Karpas-422 (cell line): ENCODE measurements around the gene LSMEM2. TPM values are rescaled to one million over a fixed set of nuclear protein-coding genes. Genes with fewer than 3 reads are reported as not detected.
"Not testable (repeated sequence)": the region's sequence is repeated elsewhere in the genome, so short reads cannot be mapped to it uniquely, and the experiment has no call there.

Source experiments
- DNase-seq: peaks from one replicate; pipeline ENCODE4 v3.0.0-alpha.2; 2015
- H2AFZ ChIP-seq: fragments of 200-600 bp; sonication (generic); 2 replicates; pipeline ENCODE4 v1.6.1; 2014; ENCODE audit warnings: antibody characterized with exemption, low read length, mixed read lengths
- H3K27ac ChIP-seq: fragments of 200-600 bp; sonication (generic); 2 replicates; pipeline ENCODE4 v1.5.1; 2014; ENCODE audit warnings: mild to moderate bottlenecking, low read length, moderate library complexity
- H3K27me3 ChIP-seq: fragments of 200-600 bp; sonication (generic); 2 replicates; pipeline ENCODE4 v1.6.1; 2014; ENCODE audit warnings: low read length, mixed read lengths
- H3K36me3 ChIP-seq: fragments of 200-600 bp; sonication (generic); 2 replicates; pipeline ENCODE4 v1.6.1; 2014; ENCODE audit warnings: low read length, mixed read lengths; ENCODE audit not compliant: insufficient read depth
- H3K4me1 ChIP-seq: fragments of 200-600 bp; sonication (generic); 2 replicates; pipeline ENCODE4 v1.6.1; 2014; ENCODE audit warnings: mild to moderate bottlenecking, low read length, mixed read lengths
- H3K4me2 ChIP-seq: fragments of 200-600 bp; sonication (generic); 2 replicates; pipeline ENCODE4 v1.6.1; 2014; ENCODE audit warnings: low read length, low read depth, mild to moderate bottlenecking; ENCODE audit not compliant: poor library complexity, severe bottlenecking
- H3K4me3 ChIP-seq: fragments of 200-600 bp; sonication (generic); 2 replicates; pipeline ENCODE4 v1.5.1; 2014; ENCODE audit warnings: mild to moderate bottlenecking, antibody characterized with exemption, low read length, mixed read lengths
- H3K79me2 ChIP-seq: fragments of 200-600 bp; sonication (generic); 2 replicates; pipeline ENCODE4 v1.6.1; 2014; ENCODE audit warnings: mild to moderate bottlenecking, low read length, mixed read lengths
- H3K9ac ChIP-seq: fragments of 200-600 bp; sonication (generic); 2 replicates; pipeline ENCODE4 v1.6.0; 2014; ENCODE audit warnings: low read length
- H3K9me2 ChIP-seq: fragments of 200-600 bp; sonication (generic), shearing (Covaris generic); replicated peaks from 2 replicates; pipeline ENCODE4 v1.6.0; 2014; ENCODE audit warnings: mild to moderate bottlenecking, low read length, moderate library complexity; ENCODE audit not compliant: insufficient read depth
- H3K9me3 ChIP-seq: fragments of 300-700, 200-600 bp; sonication (generic); 2 replicates; pipeline ENCODE4 v1.6.1; 2014; ENCODE audit warnings: low read length, mixed read lengths
- H4K20me1 ChIP-seq: fragments of 200-600 bp; sonication (generic); 2 replicates; pipeline ENCODE4 v1.6.1; 2014; ENCODE audit warnings: mild to moderate bottlenecking, antibody characterized with exemption, low read length, low read depth; ENCODE audit not compliant: insufficient read depth
- total RNA-seq: library from RNA; depleted of rRNA; stranded (reverse); fragments of >200 nt; shearing (Covaris generic); gene quantifications from 2 replicates; pipeline ENCODE4 v1.2.3, GENCODE V29; 2014; ENCODE audit warnings: low replicate concordance

The LSMEM2 gene
- total RNA-seq, 1 experiment from 2014 or later: not detected

DNA sequence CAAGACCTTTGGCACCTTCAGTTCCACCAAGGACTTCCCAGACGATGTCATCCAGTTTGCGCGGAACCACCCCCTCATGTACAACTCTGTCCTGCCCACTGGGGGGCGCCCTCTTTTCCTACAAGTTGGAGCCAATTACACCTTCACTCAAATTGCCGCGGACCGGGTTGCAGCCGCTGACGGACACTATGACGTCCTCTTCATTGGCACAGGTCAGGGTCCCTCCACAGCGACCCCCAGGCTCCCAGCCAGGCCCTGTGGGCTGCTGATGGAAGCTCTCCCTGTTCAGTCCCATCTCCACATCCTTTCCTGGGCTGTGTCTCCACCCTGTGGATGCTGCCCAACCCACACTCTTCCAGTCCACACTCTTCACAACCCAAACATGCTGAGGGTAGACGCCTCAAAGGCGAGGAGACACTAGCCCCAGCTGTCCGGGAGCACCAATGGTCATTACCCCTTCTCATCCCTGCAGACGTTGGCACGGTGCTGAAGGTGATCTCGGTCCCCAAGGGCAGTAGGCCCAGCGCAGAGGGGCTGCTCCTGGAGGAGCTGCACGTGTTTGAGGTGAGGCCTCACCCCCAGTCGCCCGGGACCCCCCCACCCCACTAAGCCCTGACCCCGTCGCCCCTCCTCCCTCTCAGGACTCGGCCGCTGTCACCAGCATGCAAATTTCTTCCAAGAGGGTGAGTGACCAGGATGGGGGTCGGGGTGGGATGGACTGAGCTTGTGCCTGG, 4.3 kb upstream of the LSMEM2 start:
- Histone ChIP-seq H4K20me1 (no peaks in the 10 kb centered on the region), H3K27ac (no peak overlapping the region), H3K27me3 (no peaks in the 10 kb centered on the region), H3K36me3 (no peaks in the 10 kb centered on the region), H3K4me3 (no peak overlapping the region), H3K9me2 (no peaks in the 10 kb centered on the region), H3K9me3 (no peaks in the 10 kb centered on the region), H3K79me2 (no peaks in the 10 kb centered on the region), H3K4me1 (peaks cover 3% of the 10 kb centered on the region), H3K4me2 (no peak overlapping the region), H3K9ac (no peak overlapping the region), H2AFZ (no peak overlapping the region)
- DNase-seq: peak; percentile 93

DNA sequence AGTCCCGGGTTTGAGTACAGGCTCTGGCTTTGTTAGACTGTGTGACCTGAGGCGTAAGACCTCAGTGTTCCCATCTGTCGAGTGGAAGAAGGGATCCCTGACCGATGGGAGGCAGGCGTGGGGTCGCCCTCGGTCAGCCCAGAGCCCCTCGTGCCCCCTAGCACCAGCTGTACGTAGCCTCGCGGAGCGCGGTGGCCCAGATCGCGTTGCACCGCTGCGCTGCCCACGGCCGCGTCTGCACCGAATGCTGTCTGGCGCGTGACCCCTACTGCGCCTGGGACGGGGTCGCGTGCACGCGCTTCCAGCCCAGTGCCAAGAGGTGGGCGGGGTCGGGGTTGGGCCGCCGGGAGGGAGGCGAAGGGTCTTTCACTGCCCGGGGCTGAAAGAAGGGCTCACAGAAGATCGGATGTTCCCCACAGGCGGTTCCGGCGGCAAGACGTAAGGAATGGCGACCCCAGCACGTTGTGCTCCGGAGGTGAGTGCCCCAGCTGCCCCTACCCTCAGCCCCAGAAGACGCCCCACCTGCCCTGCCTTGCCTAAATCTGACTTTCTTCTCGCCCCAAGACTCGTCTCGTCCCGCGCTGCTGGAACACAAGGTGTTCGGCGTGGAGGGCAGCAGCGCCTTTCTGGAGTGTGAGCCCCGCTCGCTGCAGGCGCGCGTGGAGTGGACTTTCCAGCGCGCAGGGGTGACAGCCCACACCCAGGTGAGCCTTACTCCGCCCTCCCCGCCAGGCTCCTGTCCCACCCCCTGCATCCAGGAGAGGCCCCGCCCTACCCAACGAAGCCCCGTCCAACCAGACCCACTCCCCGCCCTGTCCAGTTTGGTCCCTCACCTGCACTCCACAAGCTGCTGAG, 3.5 kb upstream of the LSMEM2 start:
- peaks cover 3% of the 10 kb centered on the region for H3K4me1 ChIP-seq
- no peaks in the 10 kb centered on the region for H3K27me3 ChIP-seq
- H3K79me2 ChIP-seq: no peaks in the 10 kb centered on the region
- H3K9me2 ChIP-seq: no peaks in the 10 kb centered on the region
- H3K9ac ChIP-seq: no peak overlapping the region
- no peak overlapping the region for H2AFZ ChIP-seq
- no peaks in the 10 kb centered on the region for H4K20me1 ChIP-seq
- no peak overlapping the region for H3K4me3 ChIP-seq
- no peak overlapping the region for H3K27ac ChIP-seq
- no peak for DNase-seq
- no peaks in the 10 kb centered on the region for H3K9me3 ChIP-seq
- no peak overlapping the region for H3K4me2 ChIP-seq
- no peaks in the 10 kb centered on the region for H3K36me3 ChIP-seq

DNA sequence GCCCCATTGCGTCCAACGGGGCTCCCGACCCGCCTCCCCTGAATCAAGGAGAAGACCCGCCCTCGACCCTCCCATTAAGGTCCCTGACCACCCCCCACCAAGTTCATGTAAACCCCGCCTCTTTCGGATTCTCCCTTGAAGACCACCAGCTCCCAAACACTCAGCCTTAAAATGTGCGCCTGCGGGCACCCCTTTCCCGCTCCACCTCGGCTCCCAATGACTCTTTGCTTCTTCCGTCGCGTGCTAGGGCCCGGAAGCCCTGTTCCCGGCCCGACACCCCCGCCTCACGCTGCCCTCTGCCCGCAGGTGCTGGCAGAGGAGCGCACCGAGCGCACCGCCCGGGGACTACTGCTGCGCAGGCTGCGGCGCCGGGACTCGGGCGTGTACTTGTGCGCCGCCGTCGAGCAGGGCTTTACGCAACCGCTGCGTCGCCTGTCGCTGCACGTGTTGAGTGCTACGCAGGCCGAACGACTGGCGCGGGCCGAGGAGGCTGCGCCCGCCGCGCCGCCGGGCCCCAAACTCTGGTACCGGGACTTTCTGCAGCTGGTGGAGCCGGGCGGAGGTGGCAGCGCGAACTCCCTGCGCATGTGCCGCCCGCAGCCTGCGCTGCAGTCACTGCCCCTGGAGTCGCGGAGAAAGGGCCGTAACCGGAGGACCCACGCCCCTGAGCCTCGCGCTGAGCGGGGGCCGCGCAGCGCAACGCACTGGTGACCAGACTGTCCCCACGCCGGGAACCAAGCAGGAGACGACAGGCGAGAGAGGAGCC, 2.7 kb upstream of the LSMEM2 start:
- no peak for DNase-seq
- Histone ChIP-seq H3K9me2 (no peaks in the 10 kb centered on the region), H4K20me1 (no peaks in the 10 kb centered on the region), H3K4me3 (no peak overlapping the region), H3K36me3 (no peaks in the 10 kb centered on the region), H3K79me2 (no peaks in the 10 kb centered on the region), H3K9ac (no peak overlapping the region), H3K27ac (no peak overlapping the region), H3K27me3 (no peaks in the 10 kb centered on the region), H3K9me3 (no peaks in the 10 kb centered on the region), H3K4me2 (no peak overlapping the region), H3K4me1 (peaks cover 3% of the 10 kb centered on the region), H2AFZ (no peak overlapping the region)

DNA sequence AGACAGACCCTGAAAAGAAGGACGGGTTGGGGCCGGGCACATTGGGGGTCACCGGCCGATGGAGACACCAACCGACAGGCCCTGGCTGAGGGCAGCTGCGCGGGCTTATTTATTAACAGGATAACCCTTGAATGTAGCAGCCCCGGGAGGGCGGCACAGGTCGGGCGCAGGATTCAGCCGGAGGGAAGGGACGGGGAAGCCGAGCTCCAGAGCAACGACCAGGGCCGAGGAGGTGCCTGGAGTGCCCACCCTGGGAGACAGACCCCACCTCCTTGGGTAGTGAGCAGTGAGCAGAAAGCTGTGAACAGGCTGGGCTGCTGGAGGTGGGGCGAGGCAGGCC, 2.2 kb upstream of the LSMEM2 start:
- Histone ChIP-seq H3K9me3 (no peaks in the 10 kb centered on the region), H3K27me3 (no peaks in the 10 kb centered on the region), H3K4me1 (peaks cover 3% of the 10 kb centered on the region), H3K79me2 (no peaks in the 10 kb centered on the region), H4K20me1 (no peaks in the 10 kb centered on the region), H3K9me2 (no peaks in the 10 kb centered on the region), H3K27ac (no peak overlapping the region), H3K9ac (no peak overlapping the region), H3K36me3 (no peaks in the 10 kb centered on the region), H3K4me2 (no peak overlapping the region), H2AFZ (no peak overlapping the region), H3K4me3 (no peak overlapping the region)
- DNase-seq: no peak

DNA sequence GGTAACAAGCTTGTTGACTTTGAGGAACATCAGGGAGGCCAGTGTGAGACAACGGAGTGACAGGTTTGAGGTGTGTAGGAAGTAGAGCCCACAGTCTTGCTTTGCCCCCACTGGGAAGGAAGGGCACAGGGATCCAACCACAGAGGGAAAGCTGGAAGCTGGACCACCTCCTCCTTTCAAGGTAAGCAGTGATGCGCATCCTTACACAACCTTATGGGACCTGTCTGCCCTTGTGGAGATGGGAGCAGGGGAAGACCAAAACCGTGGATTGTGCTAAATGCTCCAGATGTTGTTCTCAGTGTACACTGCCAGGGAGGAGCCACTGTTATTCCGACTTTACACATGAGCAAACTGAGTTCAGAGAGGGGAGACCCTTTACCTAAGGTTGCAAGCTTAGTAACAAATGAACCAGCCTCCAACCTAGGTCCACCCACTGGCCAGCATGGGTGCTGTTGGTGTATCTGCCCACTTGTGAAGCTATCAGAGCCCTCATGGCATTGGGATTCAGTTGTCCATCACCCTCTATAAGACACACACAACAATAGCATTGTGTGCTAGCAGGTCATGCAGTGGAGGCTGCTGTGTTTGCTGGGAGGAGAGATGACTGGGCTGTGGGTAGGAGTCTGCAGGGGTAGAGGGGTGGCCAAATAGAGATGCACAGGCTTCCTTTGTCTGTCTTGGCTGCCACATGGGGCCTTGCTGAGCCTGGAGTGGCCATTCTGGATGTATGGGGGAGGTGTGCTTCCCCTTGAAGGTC, 586 bp upstream of the LSMEM2 start:
- no peak overlapping the region for H3K9ac ChIP-seq

DNA sequence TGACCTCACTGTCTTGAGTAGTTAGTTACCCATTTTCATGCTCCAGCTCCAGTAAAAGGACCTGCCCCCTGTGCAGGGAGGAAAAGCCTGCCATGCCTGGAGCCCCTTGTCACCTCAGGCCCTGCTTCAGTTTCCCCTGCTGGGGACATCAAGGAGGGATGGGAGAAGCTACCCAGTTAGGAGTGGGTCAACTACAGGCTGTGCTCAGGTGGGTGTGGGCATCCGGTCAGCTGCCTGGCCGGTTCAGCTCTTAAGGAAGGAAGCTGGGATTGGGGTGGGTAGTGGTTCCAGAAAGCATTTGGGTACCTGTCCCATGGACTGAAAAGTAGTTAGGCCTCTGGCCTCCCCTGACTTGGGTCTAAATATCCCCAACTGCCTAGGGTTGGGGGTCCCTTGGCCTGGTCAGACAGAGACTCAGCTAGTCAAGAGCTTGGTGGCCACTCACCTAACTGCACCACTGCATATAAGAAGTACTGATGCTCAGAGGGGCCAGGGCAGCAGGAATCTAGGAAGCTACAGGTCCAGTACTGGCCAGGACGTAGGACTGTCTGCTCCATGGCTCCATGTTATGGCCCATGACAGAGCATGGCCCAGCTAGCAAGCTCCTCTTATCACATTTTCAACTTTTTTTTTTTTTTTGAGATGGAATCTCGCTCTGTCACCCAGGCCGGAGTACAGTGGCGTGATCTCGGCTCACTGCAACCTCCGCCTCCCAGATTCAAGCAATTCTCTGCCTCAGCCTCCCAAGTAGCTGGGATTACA, 549 bp downstream of the LSMEM2 start:
- no peak overlapping the region for H3K4me3 ChIP-seq
- no peaks in the 10 kb centered on the region for H3K79me2 ChIP-seq
- no peaks in the 10 kb centered on the region for H3K4me1 ChIP-seq
- no peaks in the 10 kb centered on the region for H4K20me1 ChIP-seq
- H3K9me3 ChIP-seq: no peaks in the 10 kb centered on the region
- H3K9me2 ChIP-seq: no peaks in the 10 kb centered on the region
- DNase-seq: no peak
- no peak overlapping the region for H2AFZ ChIP-seq
- no peaks in the 10 kb centered on the region for H3K36me3 ChIP-seq
- H3K27me3 ChIP-seq: no peaks in the 10 kb centered on the region
- no peak overlapping the region for H3K27ac ChIP-seq
- H3K9ac ChIP-seq: no peak overlapping the region
- no peak overlapping the region for H3K4me2 ChIP-seq

More for the DNA sequence above, 586 bp upstream of the LSMEM2 start:
- no peak for DNase-seq
- no peak overlapping the region for H3K4me2 ChIP-seq
- H3K27ac ChIP-seq: no peak overlapping the region
- H3K36me3 ChIP-seq: no peaks in the 10 kb centered on the region
- no peak overlapping the region for H2AFZ ChIP-seq
- H3K4me3 ChIP-seq: no peak overlapping the region
- no peaks in the 10 kb centered on the region for H4K20me1 ChIP-seq
- no peaks in the 10 kb centered on the region for H3K4me1 ChIP-seq
- H3K27me3 ChIP-seq: no peaks in the 10 kb centered on the region
- H3K9me3 ChIP-seq: no peaks in the 10 kb centered on the region
- no peaks in the 10 kb centered on the region for H3K79me2 ChIP-seq
- H3K9me2 ChIP-seq: no peaks in the 10 kb centered on the region

DNA sequence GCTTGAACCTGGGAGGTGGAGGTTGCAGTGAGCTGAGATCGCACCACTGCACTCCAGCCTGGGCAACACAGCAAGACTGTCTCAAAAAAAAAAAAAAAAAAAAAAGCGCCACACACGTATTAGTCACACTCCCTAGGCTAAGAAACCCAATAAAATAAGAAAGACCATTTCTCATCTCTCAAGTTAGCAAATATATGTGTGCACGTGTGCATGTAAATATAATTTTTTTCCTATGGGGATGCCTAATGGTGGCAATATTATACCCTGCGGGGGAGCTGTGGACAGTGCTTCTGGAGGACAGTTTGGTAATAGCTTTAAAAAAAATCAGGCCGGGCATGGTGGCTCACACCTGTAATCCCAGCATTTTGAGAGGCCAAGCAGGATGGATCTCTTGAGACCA, 5.2 kb downstream of the LSMEM2 start:
- DNase-seq, H3K79me2 ChIP-seq, H3K27ac ChIP-seq, H3K4me2 ChIP-seq, H3K9me2 ChIP-seq, H3K9ac ChIP-seq, H3K9me3 ChIP-seq, H3K27me3 ChIP-seq, H4K20me1 ChIP-seq, H3K4me1 ChIP-seq, H3K4me3 ChIP-seq, H2AFZ ChIP-seq: not testable (repeated sequence)
- H3K36me3 ChIP-seq: peaks cover 15% of the 10 kb centered on the region; the same call in 1 of the 2 replicates
